Loucy (cell line): ENCODE measurements around the gene OTUD5.

Source experiments
- H2AFZ ChIP-seq: fragments of 200-600 bp; sonication (generic); 2 replicates; pipeline ENCODE4 v1.6.0; 2016; ENCODE audit warnings: antibody characterized with exemption, mild to moderate bottlenecking, low read length, moderate library complexity
- H3F3A ChIP-seq: fragments of 200-600 bp; 2 replicates; pipeline ENCODE4 v1.6.0; 2016; ENCODE audit warnings: antibody characterized with exemption, low read depth, mild to moderate bottlenecking
- H3K27me3 ChIP-seq: fragments of 200-600 bp; sonication (generic); 2 replicates; pipeline ENCODE4 v1.6.1; 2014; ENCODE audit warnings: low read length, mild to moderate bottlenecking; ENCODE audit not compliant: insufficient read depth, poor library complexity, severe bottlenecking
- H3K36me3 ChIP-seq: fragments of 200-600 bp; sonication (generic); 2 replicates; pipeline ENCODE4 v1.6.1; 2016; ENCODE audit warnings: low read length; ENCODE audit not compliant: insufficient read depth
- H3K4me1 ChIP-seq: fragments of 200-600 bp; sonication (generic); 2 replicates; pipeline ENCODE4 v1.5.1; 2014; ENCODE audit warnings: low read length, mild to moderate bottlenecking; ENCODE audit not compliant: insufficient read depth, poor library complexity, severe bottlenecking
- H3K4me2 ChIP-seq: fragments of 200-600 bp; sonication (generic); 2 replicates; pipeline ENCODE4 v1.6.0; 2014; ENCODE audit warnings: antibody characterized with exemption, low read length, low read depth, mild to moderate bottlenecking; ENCODE audit not compliant: poor library complexity, severe bottlenecking
- H3K4me3 ChIP-seq: fragments of 200-600 bp; sonication (generic); 2 replicates; pipeline ENCODE4 v1.5.1; 2014; ENCODE audit warnings: low read length, mild to moderate bottlenecking, mixed read lengths; ENCODE audit not compliant: poor library complexity, severe bottlenecking
- H3K79me2 ChIP-seq: fragments of 200-600 bp; sonication (generic); 2 replicates; pipeline ENCODE4 v1.6.1; 2014; ENCODE audit warnings: low read length; ENCODE audit not compliant: insufficient read depth
- H3K9ac ChIP-seq: fragments of 200-600 bp; sonication (generic); 2 replicates; pipeline ENCODE4 v1.6.0; 2014; ENCODE audit warnings: mild to moderate bottlenecking, low read depth, low read length, moderate library complexity; ENCODE audit not compliant: poor library complexity, severe bottlenecking
- H3K9me2 ChIP-seq: fragments of 200-600 bp; sonication (generic); replicated peaks from 2 replicates; pipeline ENCODE4 v1.6.1; 2016; ENCODE audit warnings: low read depth, low read length, mixed read lengths
- H3K9me3 ChIP-seq: fragments of 200-600 bp; sonication (generic); 2 replicates; pipeline ENCODE4 v1.6.1; 2014; ENCODE audit warnings: mild to moderate bottlenecking, antibody characterized with exemption, low read length, low read depth; ENCODE audit not compliant: insufficient read depth
- H4K20me1 ChIP-seq: fragments of 200-600 bp; sonication (generic); 2 replicates; pipeline ENCODE4 v1.6.0; 2014; ENCODE audit warnings: antibody characterized with exemption, low read length, mild to moderate bottlenecking; ENCODE audit not compliant: insufficient read depth, poor library complexity, severe bottlenecking
- CTCF ChIP-seq: fragments of 200-600 bp; sonication (generic); conservative IDR thresholded peaks from 2 replicates; pipeline ENCODE4 v1.5.1; 2014; ENCODE audit warnings: mild to moderate bottlenecking, antibody characterized with exemption, low read length
- EZH2phosphoT487 ChIP-seq: fragments of 200-600 bp; IDR thresholded peaks from 2 replicates; pipeline ENCODE4 v1.6.1; 2018; ENCODE audit warnings: antibody characterized with exemption, mild to moderate bottlenecking, moderate library complexity, borderline replicate concordance

Gene OTUD5

GRCh38 chrX:48933757-48934156 is 23.6 kb downstream of the OTUD5 start:
- Histone ChIP-seq H3K79me2 (peaks cover 8% of the 10 kb centered on the region; the same call in 1 of the 2 replicates), H3K4me1 (peaks cover 5% of the 10 kb centered on the region), H3K4me2 (no peak overlapping the region), H3K9me3 (no peaks in the 10 kb centered on the region), H3K9ac (no peak overlapping the region), H3K27me3 (no peaks in the 10 kb centered on the region), H3K9me2 (no peaks in the 10 kb centered on the region), H4K20me1 (peaks cover 5% of the 10 kb centered on the region), H3K4me3 (no peak overlapping the region), H2AFZ (no peak overlapping the region), H3F3A (no peaks in the 10 kb centered on the region), H3K36me3 (peaks cover 35% of the 10 kb centered on the region; the same call in 1 of the 2 replicates)
- no peak for TF ChIP-seq CTCF
- TF ChIP-seq EZH2phosphoT487: no peak

- Histone ChIP-seq H3K9ac (no peak overlapping the region), H4K20me1 (no peaks in the 10 kb centered on the region), H3K4me1 (no peaks in the 10 kb centered on the region), H2AFZ (no peak overlapping the region), H3K9me3 (no peaks in the 10 kb centered on the region), H3K9me2 (no peaks in the 10 kb centered on the region), H3F3A (no peaks in the 10 kb centered on the region), H3K27me3 (no peaks in the 10 kb centered on the region), H3K36me3 (peaks cover 31% of the 10 kb centered on the region; the same call in 1 of the 2 replicates), H3K79me2 (no peaks in the 10 kb centered on the region), H3K4me2 (no peak overlapping the region), H3K4me3 (no peak overlapping the region)
- TF ChIP-seq EZH2phosphoT487 (no peak), CTCF (no peak)
Observed at GRCh38 chrX:48927736-48928382, 29.5 kb downstream of the OTUD5 start.

GRCh38 chrX:48927123-48927522 is 30.3 kb downstream of the OTUD5 start:
- Histone ChIP-seq H4K20me1 (no peaks in the 10 kb centered on the region), H3K27me3 (no peaks in the 10 kb centered on the region), H2AFZ (no peak overlapping the region), H3K9me2 (no peaks in the 10 kb centered on the region), H3K4me3 (no peak overlapping the region), H3K4me2 (no peak overlapping the region), H3K9me3 (no peaks in the 10 kb centered on the region), H3K36me3 (peaks cover 33% of the 10 kb centered on the region; the same call in 1 of the 2 replicates), H3K4me1 (no peaks in the 10 kb centered on the region), H3K79me2 (no peaks in the 10 kb centered on the region), H3F3A (no peaks in the 10 kb centered on the region), H3K9ac (no peak overlapping the region)
- TF ChIP-seq EZH2phosphoT487: no peak
- TF ChIP-seq CTCF: no peak
